DMS53 treated with DMSO at 0.1 percent for 48 hours (cell line): ENCODE results near the gene GFRA1.
"Not testable (repeated sequence)": the region's sequence is repeated elsewhere in the genome, so short reads cannot be mapped to it uniquely, and the experiment has no call there.

ENCODE experiments used
- DNase-seq: peaks from one replicate; lab custom pipeline; 2025; ENCODE audit not compliant: unreplicated experiment; lab: John Stamatoyannopoulos, UW

GFRA1 gene

GRCh38 chr10:116073510-116073909 lies 199.5 kb downstream of the GFRA1 start:
- no peak for DNase-seq

- no peak for DNase-seq
Observed at GRCh38 chr10:116073001-116073400, 200.0 kb downstream of the GFRA1 start.

- DNase-seq, result no peak
Observed at GRCh38 chr10:116071453-116072148, 201.4 kb downstream of the GFRA1 start.

- DNase-seq, result no peak
Observed at GRCh38 chr10:116070743-116071320, 202.2 kb downstream of the GFRA1 start.

- DNase-seq, result no peak
Observed at GRCh38 chr10:116069856-116070255, 203.2 kb downstream of the GFRA1 start.

GRCh38 chr10:116067825-116068224 lies 205.2 kb downstream of the GFRA1 start:
- no peak for DNase-seq

- no peak for DNase-seq
Observed at GRCh38 chr10:116063107-116063506, 209.9 kb downstream of the GFRA1 start.

- DNase-seq, result no peak
Observed at GRCh38 chr10:116060864-116061263, 212.1 kb downstream of the GFRA1 start.

- DNase-seq, result no peak
Observed at GRCh38 chr10:116059320-116059719, 213.7 kb downstream of the GFRA1 start.

- DNase-seq, result no peak
Observed at GRCh38 chr10:116056445-116057293, 216.3 kb downstream of the GFRA1 start.

GRCh38 chr10:116055917-116056252 lies 217.1 kb downstream of the GFRA1 start:
- no peak for DNase-seq

GRCh38 chr10:116055252-116055916 lies 217.6 kb downstream of the GFRA1 start:
- no peak for DNase-seq

GRCh38 chr10:116053910-116054309 lies 219.1 kb downstream of the GFRA1 start:
- no peak for DNase-seq

GRCh38 chr10:116053009-116053730 lies 219.8 kb downstream of the GFRA1 start:
- DNase-seq, result not testable (repeated sequence)

GRCh38 chr10:116052522-116052921 lies 220.5 kb downstream of the GFRA1 start:
- not testable (repeated sequence) for DNase-seq

- no peak for DNase-seq
Observed at GRCh38 chr10:116049974-116050304, 223.1 kb downstream of the GFRA1 start.

- no peak for DNase-seq
Observed at GRCh38 chr10:116049158-116049973, 223.6 kb downstream of the GFRA1 start.

- no peak for DNase-seq
Observed at GRCh38 chr10:116045366-116046356, 227.3 kb downstream of the GFRA1 start.

GRCh38 chr10:116044801-116045248 lies 228.2 kb downstream of the GFRA1 start:
- no peak for DNase-seq
